Globus pallidus (tissue), 1 donor: ENCODE data around the gene ZNF586.
A peak's percentile ranks its signal among the peaks of the same experiment; 100 is the strongest.
"Not testable (repeated sequence)": the region's sequence is repeated elsewhere in the genome, so short reads cannot be mapped to it uniquely, and the experiment has no call there.

Experiments
- DNase-seq: peaks from one replicate; pipeline ENCODE4 v3.0.0-alpha.2; 2015; ENCODE audit warnings: low spot score

Gene ZNF586

GRCh38 chr19:57823608-57824007 is 54.1 kb downstream of the ZNF586 start:
- DNase-seq = not testable (repeated sequence)

- DNase-seq = no peak
Observed at GRCh38 chr19:57825511-57825910, 56.0 kb downstream of the ZNF586 start.

- no peak for DNase-seq
Observed at GRCh38 chr19:57829316-57829715, 59.8 kb downstream of the ZNF586 start.

GRCh38 chr19:57830071-57830602 is 60.7 kb downstream of the ZNF586 start, which contains the start of gene ZNF587B:
TSS of gene ZNF587B (plus strand) at chr19:57830299. CDS start at chr19:57830529, 230 bp downstream.
- peak; percentile 30 for DNase-seq
